SK-N-SH treated with all-trans-retinoic acid at 6 μM for 48 hours (cell line): ENCODE results near the gene RABGAP1L.

Experiments
- CSDC2 ChIP-seq: fragments of 250-450 bp; sonication (Bioruptor Pico); IDR thresholded peaks from 2 replicates; pipeline ENCODE4 v1.5.0; 2020; ENCODE audit warnings: mild to moderate bottlenecking, moderate library complexity
- GLIS3 ChIP-seq: fragments of 250-450 bp; sonication (Bioruptor Pico); IDR thresholded peaks from 2 replicates; pipeline ENCODE4 v1.5.0; 2020; ENCODE audit warnings: mild to moderate bottlenecking, moderate library complexity
- SNAI2 ChIP-seq: fragments of 250-450 bp; sonication (Bioruptor Pico); IDR thresholded peaks from 2 replicates; pipeline ENCODE4 v1.5.0; 2020; ENCODE audit warnings: mild to moderate bottlenecking, moderate library complexity
- TOX ChIP-seq: fragments of 250-450 bp; sonication (Bioruptor Pico); IDR thresholded peaks from 2 replicates; pipeline ENCODE4 v1.8.0; 2021; ENCODE audit warnings: mild to moderate bottlenecking, moderate library complexity, borderline replicate concordance
- ZFP3 ChIP-seq: fragments of 250-450 bp; sonication (Bioruptor Pico); IDR thresholded peaks from 2 replicates; pipeline ENCODE4 v1.5.0; 2020; ENCODE audit warnings: mild to moderate bottlenecking, moderate library complexity
- TF ChIP-seq, protein P1 (sequence below): fragments of 250-450 bp; sonication (Bioruptor Pico); IDR thresholded peaks from 2 replicates; pipeline ENCODE4 v1.8.0; 2020; ENCODE audit warnings: mild to moderate bottlenecking, moderate library complexity, borderline replicate concordance
- TF ChIP-seq, protein P2 (sequence below): fragments of 250-450 bp; sonication (Bioruptor Pico); IDR thresholded peaks from 2 replicates; pipeline ENCODE4 v1.8.0; 2021; ENCODE audit warnings: low read depth, mild to moderate bottlenecking, moderate library complexity, borderline replicate concordance

DNA sequence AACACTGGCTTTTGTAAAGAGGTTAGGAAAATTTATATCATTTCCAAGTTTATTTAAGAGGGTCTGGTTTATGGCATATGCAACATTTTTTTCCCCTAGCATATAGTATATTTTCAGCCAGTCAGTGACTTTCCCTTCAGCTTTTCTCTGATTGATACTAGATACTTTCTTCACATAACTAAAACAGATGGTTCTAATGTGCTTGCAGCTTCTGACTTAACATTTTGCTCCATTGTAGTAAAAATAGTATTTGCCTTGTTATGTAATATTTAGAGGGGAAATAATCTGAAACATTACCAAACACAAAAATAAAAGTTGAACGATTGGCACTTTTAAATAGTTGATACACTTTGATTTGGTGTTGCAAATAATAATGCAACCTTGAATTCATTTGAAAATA lies 480.1 kb downstream of the RABGAP1L start:
- TF ChIP-seq, protein P1, sequence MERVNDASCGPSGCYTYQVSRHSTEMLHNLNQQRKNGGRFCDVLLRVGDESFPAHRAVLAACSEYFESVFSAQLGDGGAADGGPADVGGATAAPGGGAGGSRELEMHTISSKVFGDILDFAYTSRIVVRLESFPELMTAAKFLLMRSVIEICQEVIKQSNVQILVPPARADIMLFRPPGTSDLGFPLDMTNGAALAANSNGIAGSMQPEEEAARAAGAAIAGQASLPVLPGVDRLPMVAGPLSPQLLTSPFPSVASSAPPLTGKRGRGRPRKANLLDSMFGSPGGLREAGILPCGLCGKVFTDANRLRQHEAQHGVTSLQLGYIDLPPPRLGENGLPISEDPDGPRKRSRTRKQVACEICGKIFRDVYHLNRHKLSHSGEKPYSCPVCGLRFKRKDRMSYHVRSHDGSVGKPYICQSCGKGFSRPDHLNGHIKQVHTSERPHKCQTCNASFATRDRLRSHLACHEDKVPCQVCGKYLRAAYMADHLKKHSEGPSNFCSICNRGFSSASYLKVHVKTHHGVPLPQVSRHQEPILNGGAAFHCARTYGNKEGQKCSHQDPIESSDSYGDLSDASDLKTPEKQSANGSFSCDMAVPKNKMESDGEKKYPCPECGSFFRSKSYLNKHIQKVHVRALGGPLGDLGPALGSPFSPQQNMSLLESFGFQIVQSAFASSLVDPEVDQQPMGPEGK (CRISPR knock-in tag): no peak
- no peak for TF ChIP-seq CSDC2 (CRISPR knock-in tag)
- no peak for TF ChIP-seq ZFP3 (CRISPR knock-in tag)
- TF ChIP-seq SNAI2: no peak
- TF ChIP-seq, protein P2, sequence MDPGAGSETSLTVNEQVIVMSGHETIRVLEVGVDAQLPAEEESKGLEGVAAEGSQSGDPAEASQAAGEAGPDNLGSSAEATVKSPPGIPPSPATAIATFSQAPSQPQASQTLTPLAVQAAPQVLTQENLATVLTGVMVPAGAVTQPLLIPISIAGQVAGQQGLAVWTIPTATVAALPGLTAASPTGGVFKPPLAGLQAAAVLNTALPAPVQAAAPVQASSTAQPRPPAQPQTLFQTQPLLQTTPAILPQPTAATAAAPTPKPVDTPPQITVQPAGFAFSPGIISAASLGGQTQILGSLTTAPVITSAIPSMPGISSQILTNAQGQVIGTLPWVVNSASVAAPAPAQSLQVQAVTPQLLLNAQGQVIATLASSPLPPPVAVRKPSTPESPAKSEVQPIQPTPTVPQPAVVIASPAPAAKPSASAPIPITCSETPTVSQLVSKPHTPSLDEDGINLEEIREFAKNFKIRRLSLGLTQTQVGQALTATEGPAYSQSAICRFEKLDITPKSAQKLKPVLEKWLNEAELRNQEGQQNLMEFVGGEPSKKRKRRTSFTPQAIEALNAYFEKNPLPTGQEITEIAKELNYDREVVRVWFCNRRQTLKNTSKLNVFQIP: no peak
- no peak for TF ChIP-seq TOX (CRISPR knock-in tag)
- no peak for TF ChIP-seq GLIS3 (CRISPR knock-in tag)
